GM12864 (cell line): ENCODE results near the gene RPP14.
A peak's percentile ranks its signal among the peaks of the same experiment; 100 is the strongest.

ENCODE experiments used
- DNase-seq: peaks from one replicate; pipeline ENCODE4 v3.0.0-alpha.2; 2011; ENCODE audit warnings: low read depth
- H3K4me3 ChIP-seq: 2 replicates; pipeline ENCODE4 v1.5.1; 2011; ENCODE audit warnings: mild to moderate bottlenecking, low read depth, low read length, control low read depth
- CTCF ChIP-seq: IDR thresholded peaks from 2 replicates; pipeline ENCODE4 v1.5.1; 2011; ENCODE audit warnings: low read depth, mild to moderate bottlenecking, moderate library complexity, low read length, control low read depth, inconsistent platforms; ENCODE audit errors: missing control alignments

The RPP14 gene

GRCh38 chr3:58349792-58350626, 44.0 kb downstream of the RPP14 start:
- peak overlapping the region; percentile 7; the same call in 1 of the 2 replicates for H3K4me3 ChIP-seq
- no peak for TF ChIP-seq CTCF
- peak; percentile 94 for DNase-seq

GRCh38 chr3:58350627-58351013, 44.6 kb downstream of the RPP14 start:
- H3K4me3 ChIP-seq: peak overlapping the region; percentile 7
- no peak for DNase-seq
- no peak for TF ChIP-seq CTCF

- TF ChIP-seq CTCF: peak; percentile 10
- no peak for DNase-seq
- no peak overlapping the region for H3K4me3 ChIP-seq
Observed at GRCh38 chr3:58351920-58352319, 45.9 kb downstream of the RPP14 start.

- no peak for DNase-seq
- no peak for TF ChIP-seq CTCF
- H3K4me3 ChIP-seq: no peak overlapping the region
Observed at GRCh38 chr3:58352626-58353025, 46.6 kb downstream of the RPP14 start.

- no peak for TF ChIP-seq CTCF
- H3K4me3 ChIP-seq: no peak overlapping the region
- no peak for DNase-seq
Observed at GRCh38 chr3:58353722-58354553, 47.9 kb downstream of the RPP14 start.

GRCh38 chr3:58355179-58355578, 49.1 kb downstream of the RPP14 start:
- no peak for DNase-seq
- no peak overlapping the region for H3K4me3 ChIP-seq
- TF ChIP-seq CTCF: no peak
